HT1080 (cell line): ENCODE results near the gene USP10. TPM values are rescaled to one million over a fixed set of nuclear protein-coding genes. Genes with fewer than 3 reads are reported as not detected.
"Not testable (repeated sequence)": the region's sequence is repeated elsewhere in the genome, so short reads cannot be mapped to it uniquely, and the experiment has no call there.

Experiments used
- DNase-seq: peaks from one replicate; pipeline ENCODE4 v3.0.0-alpha.2; 2015; ENCODE audit warnings: low read depth
- total RNA-seq: library from RNA; depleted of rRNA; stranded (reverse); fragments of >200 nt; shearing (Covaris generic); gene quantifications from 2 replicates; pipeline ENCODE4 v1.2.3, GENCODE V29; 2014

USP10 gene
- total RNA-seq, 1 experiment from 2014 or later: 99.8 TPM

DNA sequence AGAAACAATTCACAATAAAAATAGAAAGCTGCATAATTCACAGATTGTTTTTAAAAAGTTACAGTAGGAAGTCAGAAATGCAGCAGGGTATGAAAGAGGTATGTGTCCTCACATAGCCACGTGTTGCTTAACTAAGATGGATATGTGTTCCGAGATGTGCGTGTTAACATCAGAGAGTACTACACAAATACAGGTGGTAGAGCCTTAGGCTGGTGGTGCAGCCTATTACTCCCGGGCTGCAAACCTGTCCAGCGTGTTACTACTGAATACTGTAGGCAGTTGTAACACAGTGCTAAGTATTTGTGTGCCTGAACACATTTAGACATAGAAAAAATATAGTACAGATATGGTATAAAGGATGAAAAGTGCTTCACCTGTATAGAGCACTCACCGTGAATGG, 46.4 kb downstream of the USP10 start:
- DNase-seq: no peak

DNA sequence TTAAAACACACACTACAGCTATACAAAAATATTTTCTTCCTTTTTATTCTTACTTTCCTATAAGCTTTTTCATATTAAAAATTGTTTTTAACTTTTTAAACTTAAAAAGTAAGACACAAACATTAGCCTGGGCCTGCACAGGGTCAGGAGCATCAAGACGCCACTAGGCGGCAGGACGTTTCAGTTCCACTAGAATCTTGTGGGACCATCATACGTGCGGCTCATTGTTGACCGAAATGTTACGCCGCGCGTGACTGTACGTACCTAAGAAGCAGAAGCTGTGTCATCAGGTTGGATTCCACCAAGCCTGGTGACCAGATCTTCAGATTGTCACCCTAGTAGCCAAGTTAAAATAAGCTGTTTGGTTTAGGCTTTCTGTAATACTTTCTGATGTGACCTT, 47.1 kb downstream of the USP10 start:
- DNase-seq: no peak

DNA sequence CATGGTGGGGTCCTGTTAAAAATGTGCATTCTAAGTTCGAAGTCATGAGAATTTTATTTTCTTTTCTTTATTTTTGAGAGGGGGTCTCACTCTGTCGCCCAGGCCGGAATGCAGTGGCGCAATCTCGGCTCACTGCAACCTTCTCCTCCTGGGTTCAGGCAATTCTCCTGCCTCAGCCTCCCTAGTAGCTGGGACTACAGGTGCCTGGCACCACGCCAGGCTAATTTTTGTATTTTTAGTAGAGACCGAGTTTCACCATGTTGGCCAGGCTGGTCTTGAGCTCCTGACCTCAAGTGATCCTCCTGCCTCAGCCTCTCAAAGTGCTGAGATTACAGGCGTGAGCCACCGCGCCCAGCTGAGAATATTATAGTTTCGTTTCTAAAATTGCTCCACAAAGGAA, 48.4 kb downstream of the USP10 start:
- not testable (repeated sequence) for DNase-seq

DNA sequence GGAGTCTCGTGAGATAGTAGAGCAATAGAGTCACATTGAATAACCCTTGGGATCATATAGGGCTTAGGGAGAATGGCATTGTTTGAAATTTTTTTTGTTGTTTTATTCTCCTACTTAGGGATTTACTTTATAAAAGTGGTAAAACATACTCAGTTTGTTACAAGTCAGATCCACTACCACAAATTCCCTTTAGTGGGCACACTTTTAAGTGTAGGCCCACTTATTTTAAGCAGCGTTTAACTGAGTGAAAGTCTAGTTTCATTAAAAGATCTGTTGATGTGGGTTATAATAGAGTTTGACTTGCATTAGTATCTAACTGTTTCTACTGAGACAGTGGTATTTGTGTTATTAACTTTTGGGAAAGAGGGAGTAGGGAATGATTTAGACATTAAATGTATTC, 49.3 kb downstream of the USP10 start:
- no peak for DNase-seq

DNA sequence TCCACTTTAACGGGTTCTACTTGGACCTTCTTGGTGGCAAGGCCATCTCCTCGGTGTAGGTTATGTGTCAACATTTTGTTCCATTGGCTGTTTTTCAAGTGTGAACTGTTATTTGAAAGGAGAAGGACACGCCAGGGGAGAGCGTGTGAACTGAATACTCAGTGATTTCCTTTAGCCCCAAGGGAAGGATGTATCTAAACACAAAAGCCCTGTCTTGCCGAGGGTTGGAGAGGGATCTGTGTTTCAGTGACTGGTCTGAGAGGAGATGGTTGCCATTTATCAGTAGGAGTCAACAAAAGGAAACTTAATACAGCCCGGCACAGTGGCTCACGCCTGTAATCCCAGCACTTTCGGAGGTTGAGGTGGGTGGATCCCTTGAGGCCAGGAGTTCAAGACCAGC, 50.0 kb downstream of the USP10 start:
- DNase-seq: no peak

DNA sequence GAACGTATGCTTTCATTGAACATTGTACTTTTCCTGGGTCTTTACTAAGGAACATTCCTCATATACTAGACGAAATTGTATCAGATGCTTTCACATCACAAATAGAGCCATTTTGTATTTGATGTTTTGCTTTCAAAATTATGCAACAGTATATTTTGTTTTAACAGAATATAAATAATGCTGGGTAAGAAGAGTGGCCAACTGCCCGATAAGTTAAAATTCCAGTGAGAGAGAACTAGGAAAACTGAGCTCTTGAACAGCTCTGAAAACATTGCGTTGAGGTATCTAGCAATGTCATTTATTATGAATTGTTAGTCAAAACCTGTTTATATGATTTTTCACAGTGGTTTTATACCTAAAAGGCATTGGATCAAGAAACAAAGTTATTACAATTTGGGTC, 50.8 kb downstream of the USP10 start:
- DNase-seq: no peak

DNA sequence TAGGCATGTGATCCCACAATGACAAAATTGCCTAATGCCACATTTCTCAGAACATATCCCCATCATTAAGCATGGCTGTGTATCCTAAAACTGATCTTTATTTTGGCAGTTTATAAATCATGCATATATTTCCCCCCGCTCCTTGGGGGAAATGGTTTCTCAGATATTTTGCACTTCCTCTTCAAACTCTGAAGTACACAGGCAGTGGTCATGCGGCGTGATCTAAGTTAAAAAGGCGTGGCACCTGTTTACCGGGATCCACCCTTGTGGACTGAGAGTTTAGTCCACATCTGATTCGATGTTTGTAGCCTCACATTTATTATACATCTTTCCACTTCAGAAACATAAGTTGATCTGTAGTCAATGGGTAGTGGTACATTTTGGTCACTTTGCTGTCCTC, 51.4 kb downstream of the USP10 start:
- DNase-seq: no peak

DNA sequence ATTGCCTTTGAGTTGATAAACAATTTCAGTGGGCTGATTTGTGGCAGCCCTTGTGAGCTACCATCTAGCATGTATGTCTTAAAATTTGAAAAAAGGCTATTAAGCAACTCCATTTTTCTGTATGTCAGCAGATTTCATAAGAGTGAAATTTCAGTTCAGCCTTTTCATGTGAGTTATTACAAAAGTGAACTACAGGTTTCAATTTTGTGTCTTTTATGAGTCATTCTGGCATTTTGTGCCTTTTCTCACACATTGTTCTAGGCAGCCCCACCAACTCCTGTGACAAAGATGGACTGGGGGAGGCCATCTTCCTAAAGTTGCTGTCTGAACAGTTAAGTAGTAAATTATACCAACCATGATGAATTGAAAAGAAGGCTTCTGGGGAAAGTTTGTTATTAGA, 52.1 kb downstream of the USP10 start:
- DNase-seq: no peak

DNA sequence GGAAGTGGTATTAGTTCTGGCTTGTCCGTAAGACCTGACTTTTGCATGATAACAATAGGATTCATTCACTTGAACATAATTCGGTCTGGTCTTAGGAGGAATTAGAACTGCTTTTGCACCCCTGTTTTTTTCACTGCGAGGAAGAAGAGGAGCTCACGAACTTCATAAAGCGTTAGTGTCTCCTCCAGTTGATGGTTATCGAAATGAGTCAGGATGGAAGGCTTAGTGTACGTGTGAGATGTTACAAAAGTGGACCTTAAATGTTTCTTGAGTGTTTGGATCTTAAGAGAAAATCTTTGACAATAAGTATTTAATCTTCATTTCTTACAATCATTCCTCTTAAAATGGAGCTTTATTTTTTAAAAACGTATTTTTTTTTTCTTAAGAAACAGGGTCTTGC, 52.8 kb downstream of the USP10 start:
- no peak for DNase-seq

DNA sequence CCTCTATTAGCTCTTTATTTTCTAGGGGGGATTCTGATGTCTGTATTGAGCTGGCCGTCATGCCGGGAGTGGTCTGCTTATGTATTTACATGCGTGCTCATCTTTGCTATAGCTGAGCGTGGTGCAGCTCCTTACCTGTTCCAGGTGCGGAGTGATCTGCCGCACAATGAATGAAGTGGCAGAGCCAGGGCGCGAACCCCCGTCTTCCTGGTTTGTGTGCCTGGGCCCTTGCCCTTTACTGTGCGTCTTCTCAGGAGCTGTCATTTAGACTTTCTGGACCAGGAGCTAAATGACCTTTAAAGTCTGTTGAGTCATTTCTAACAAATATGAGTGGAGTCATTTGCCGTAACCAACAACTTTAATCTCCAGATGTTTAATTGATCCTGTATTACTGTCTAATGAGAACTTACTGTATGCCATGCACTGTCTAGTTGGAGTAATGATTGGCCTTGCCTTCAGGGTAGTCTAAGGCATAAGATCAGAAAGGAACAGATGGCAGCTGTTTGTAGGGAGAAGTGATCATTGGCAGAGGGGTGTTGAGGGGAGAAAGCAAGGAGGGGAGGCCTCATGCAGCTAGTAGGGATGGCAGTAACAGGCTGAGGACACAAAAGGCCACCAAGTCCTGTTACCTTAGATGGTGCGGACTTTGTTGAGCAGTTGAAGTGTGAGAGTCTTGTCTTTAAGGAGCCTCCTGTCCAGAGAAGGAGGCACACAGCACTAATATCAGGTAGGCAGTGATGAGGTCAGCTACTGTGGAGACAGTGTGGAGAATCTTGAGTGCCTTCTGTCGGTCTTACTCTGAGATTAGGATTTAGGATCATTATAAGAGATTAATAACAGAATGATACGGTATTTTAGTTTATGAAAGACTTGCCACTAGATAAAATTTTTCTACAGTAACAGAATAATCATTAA, 53.9 kb downstream of the USP10 start:
- no peak for DNase-seq

DNA sequence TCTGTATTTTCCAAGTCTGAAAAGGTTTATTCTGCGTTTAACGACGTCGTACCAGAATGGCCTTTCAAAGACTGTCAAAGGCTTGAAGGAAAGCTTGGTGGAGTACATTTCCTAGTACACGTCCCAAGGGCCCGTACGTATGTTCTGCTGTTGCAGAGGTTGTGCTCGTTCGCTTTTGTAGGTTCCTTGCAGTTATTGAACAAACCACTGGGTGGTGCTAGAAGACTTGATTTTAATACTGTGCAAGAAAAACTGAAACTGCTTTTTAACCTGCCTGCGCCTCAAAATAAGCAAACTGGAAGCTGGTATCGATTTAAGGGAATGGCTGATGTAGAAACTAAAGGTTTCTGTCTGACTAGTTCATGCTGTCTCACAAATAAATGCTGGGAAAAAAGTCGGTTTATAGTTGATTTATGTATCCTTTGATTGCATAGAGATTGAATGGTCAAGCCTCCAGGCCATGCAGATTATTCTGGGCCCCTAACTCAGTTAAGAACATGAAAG, 54.6 kb downstream of the USP10 start:
- DNase-seq: peak; percentile 82

DNA sequence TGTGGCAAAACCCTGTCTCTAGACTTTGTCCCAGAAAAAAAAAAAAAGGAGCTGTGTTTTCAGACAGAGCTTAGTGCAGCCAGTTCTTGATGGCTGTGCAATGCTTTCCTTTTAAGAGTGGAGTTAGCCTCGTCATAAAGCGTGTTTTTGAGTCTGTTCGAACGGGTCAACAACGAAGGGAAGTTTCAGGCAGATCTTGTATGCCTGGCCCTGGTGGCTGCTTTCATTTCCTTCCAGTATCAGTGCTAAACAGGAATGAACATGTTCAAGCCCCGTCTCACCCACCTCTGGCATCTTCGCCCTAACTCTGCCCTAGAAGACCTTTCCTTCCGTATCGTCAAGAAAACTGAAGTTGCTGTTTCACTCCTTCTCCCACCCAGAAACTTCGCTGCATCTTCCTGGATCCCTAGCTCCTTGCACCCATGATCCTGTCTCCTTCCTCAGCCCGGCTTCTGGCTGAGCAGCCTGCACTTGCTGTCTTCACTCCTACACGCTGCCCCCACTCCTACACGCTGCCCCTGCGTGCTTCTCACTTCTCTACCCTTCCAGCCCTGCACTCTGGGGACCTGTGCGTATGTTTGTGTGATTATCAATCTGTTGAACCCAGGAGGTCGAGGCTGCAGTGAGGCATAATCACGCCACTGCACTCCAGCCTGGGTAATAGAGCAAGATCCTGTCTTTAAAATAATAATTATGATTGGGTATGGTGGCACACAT, 55.3 kb downstream of the USP10 start:
- DNase-seq: no peak

DNA sequence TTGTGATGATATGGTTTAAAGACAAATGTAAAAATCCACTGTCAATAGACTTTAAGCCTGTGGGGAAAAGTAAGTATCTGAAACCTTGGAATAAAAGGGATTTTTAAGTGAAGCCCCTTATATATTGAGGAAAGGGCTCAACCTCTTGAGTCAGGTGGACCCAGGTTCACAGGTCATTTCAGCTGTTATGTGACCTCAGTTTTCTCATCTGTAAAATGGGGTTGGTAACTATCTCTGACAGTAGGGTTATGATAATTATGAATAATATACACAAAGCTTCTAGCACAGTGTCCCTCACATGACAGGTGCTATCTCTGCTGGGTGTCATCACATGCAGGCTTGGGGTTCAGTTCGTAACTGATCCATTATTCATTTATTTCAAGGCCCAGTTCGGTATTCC, 57.0 kb downstream of the USP10 start:
- DNase-seq: no peak

DNA sequence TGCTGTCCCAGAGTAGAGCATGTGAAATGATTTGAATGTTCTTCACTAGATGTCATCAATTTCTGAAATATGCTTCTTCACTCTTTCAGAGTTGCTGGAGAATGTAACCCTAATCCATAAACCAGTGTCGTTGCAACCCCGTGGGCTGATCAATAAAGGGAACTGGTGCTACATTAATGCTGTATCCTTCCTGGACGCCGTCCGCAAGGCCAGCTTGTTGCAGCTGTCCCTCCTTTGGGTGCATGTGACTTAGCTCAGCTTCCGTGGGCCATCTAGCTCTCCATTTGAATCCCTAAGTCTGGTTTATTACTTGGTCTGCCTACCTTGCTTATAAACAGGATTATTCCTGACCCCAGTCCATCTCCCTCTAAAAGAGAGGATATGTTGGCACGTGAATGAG, 58.8 kb downstream of the USP10 start:
- no peak for DNase-seq

DNA sequence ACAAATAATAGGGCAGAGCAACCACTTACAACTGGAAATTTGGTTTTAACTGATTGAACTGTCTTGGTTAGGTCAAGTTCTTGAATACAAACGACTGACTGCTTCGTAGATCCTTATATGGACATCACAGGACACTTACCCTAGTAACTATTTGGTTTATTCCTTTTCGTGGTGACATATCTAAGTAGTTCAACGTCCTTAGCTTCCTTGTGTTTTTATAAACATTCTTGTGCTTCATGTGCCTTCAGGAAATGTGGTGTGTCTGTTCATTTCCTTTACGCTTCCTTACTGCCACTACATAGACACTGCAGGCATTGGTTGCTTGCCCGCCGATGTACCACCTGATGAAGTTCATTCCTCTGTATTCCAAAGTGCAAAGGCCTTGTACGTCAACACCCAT, 59.3 kb downstream of the USP10 start:
- DNase-seq: no peak

DNA sequence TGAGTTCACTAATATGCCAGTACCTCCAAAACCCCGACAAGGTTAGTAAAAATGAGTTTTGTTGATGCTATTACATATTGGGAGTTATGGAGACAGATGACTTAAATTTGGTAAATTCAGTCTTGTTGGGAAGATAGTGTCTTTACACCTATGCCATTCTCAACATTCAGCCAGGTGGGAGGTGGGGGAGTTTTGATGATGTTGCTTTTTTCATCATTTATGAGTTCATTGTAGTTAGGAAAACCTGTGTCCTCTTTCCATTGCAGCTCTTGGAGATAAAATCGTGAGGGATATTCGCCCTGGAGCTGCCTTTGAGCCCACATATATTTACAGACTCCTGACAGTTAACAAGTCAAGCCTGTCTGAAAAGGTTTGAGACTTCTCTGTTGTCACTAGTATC, 60.1 kb downstream of the USP10 start:
- no peak for DNase-seq

DNA sequence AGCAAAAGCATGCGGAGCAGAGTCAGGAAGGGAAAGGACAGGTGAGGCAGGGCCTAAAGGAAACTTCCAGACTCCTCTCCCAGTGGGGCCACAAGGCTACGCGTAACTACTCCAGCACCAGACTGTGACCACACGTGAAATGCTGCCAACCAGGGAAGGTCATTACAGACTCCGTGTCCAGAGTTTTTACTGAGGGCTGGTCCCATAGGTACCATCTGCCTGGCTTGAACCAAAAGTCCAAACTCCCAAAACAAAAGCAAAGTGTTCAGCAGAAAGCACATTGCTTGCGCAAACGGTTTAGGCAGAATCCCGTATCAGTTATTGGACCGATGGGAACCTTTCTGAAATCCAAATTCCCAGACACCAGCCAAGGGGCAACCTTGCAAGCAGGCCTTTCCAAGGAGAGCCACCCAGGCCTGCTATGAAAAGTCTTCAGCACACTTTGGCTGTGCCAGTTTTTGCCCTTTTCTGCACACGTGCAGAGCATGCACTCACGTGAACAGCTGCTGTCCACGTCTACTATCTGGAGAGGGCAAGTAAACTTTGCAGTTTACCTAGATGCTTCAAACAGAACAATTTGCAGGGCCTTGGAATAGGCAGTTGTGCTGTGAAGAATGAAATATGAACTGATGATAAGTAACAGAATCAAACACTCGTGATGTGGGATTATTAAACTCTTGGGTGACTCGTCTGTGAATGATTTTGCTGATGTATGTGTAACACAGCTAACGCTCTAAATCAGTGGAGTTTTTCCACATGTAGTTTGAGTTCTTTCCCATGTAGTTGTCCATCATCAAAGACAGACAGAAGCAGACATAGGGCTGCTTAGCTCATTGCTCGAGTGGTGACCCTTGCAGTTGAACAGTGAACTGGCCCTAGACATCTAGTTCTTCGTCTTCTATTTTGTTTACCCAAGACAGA, 61.9 kb downstream of the USP10 start:
- DNase-seq: no peak

DNA sequence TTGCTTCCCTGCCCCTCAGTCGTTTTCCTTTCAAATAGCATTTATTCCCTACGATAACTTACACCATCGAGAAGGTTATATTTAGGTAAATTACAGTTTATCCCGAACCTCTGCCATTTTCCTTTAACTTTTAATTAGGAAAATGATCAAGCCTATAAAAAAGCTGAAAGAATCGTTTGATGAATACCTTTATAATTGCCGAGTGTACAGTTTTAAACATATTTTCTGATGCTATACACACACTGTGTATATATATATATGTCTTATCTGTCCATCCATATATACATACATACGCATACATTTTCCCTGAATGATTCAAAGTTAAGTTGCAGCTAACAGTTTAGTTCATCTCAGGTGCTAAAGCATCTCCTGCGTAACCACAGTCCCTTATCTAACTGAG, 63.4 kb downstream of the USP10 start:
- no peak for DNase-seq

DNA sequence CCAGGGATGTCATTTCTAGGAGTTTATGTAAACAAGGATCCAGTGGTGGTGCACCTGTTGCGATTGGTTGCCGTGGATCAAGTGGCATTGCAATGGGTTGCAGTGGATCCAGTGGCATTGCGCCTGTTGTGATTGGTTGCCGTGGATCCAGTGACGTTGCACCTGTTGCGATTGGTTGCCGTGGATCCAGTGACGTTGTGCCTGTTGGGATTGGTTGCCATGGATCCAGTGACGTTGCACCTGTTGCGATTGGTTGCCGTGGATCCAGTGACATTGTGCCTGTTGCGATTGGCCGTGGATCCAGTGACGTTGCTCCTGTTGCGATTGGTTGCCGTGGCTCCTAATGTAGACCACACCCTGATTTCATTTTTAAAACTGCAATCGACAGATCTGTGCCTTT, 63.8 kb downstream of the USP10 start:
- DNase-seq: no peak

DNA sequence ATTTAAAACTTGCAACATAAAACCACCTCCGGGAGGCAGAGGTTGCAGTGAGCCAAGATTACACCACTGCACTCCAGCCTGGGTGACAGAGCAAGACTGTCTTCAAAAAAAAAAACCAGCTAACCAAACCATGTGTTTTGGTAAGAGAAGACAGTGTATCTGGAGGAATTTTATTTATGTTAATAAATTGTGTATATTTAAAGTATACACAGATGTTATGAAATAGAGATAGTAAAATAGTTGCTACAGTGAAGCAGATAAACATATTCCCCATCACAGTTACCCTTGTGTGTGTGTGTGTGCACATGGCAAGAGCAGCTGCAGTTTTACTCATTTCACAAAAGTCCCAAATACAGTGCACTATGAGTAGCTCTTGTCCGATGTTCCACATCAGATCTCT, 65.2 kb downstream of the USP10 start:
- no peak for DNase-seq
